Liver (tissue), 9 donors: ENCODE data around the gene HBZ. TPM values are rescaled to one million over a fixed set of nuclear protein-coding genes. Genes with fewer than 3 reads are reported as not detected.

ENCODE experiments used
- DNase-seq: peaks from one replicate; pipeline ENCODE4 v3.0.0-alpha.2; 2017; ENCODE audit warnings: low spot score
- H3K27ac ChIP-seq, 2 donors: one replicate each; pipeline ENCODE4 v1.7.0; 2013; ENCODE audit warnings: inconsistent platforms in 2 of 2, low read length in 2 of 2, control low read depth in 1 of 2, low read depth in 1 of 2, mild to moderate bottlenecking in 1 of 2
- H3K27me3 ChIP-seq, 4 donors: one replicate each; pipeline versions ENCODE4 v1.6.1 to v1.7.0; 2013; ENCODE audit warnings: low read length in 3 of 4, inconsistent platforms in 1 of 4, mild to moderate bottlenecking in 1 of 4, moderate library complexity in 1 of 4; ENCODE audit not compliant: control insufficient read depth in 4 of 4, insufficient read depth in 4 of 4
- H3K36me3 ChIP-seq, 4 donors: one replicate each; pipeline versions ENCODE4 v1.6.1 to v1.7.0; 2013; ENCODE audit warnings: low read length in 3 of 4, mild to moderate bottlenecking in 3 of 4, low read depth in 1 of 4, moderate library complexity in 1 of 4; ENCODE audit not compliant: control insufficient read depth in 4 of 4, insufficient read depth in 3 of 4
- H3K4me1 ChIP-seq, 4 donors: one replicate each; pipeline versions ENCODE4 v1.6.1 to v1.7.0; 2013; ENCODE audit warnings: low read length in 3 of 4, mild to moderate bottlenecking in 3 of 4, moderate library complexity in 1 of 4; ENCODE audit not compliant: control insufficient read depth in 4 of 4, insufficient read depth in 4 of 4
- H3K4me3 ChIP-seq, 3 donors: one replicate each; pipeline versions ENCODE4 v1.6.1 to v1.7.0; 2013; ENCODE audit warnings: low read length in 3 of 3, control low read depth in 1 of 3, low read depth in 1 of 3, mild to moderate bottlenecking in 1 of 3
- H3K9ac ChIP-seq, 2 donors: one replicate each; pipeline ENCODE4 v1.7.0; 2013; ENCODE audit warnings: low read length in 2 of 2, mild to moderate bottlenecking in 2 of 2, moderate library complexity in 2 of 2, control low read depth in 1 of 2, low read depth in 1 of 2
- H3K9me3 ChIP-seq, 4 donors: one replicate each; pipeline versions ENCODE4 v1.6.1 to v1.7.0; 2013; ENCODE audit warnings: low read length in 3 of 4; ENCODE audit not compliant: control insufficient read depth in 4 of 4
- EGR1 ChIP-seq, 2 donors: IDR thresholded peaks; 2 replicates each; pipeline ENCODE4 v1.6.1; 2016 to 2018; ENCODE audit warnings: antibody characterized with exemption in 2 of 2, low read depth in 2 of 2
- FOXA2 ChIP-seq: IDR thresholded peaks from 2 replicates; pipeline ENCODE4 v1.6.1; 2016; ENCODE audit warnings: antibody characterized with exemption
- GABPA ChIP-seq, 2 donors: IDR thresholded peaks in 1 of 2; conservative IDR thresholded peaks in 1 of 2; 2 replicates each; pipeline ENCODE4 v1.6.1; 2016; ENCODE audit warnings: antibody characterized with exemption in 2 of 2, mild to moderate bottlenecking in 1 of 2, moderate library complexity in 1 of 2
- HNF4A ChIP-seq, 2 donors: conservative IDR thresholded peaks; 2 replicates each; pipeline ENCODE4 v1.6.1; 2016; ENCODE audit warnings: antibody characterized with exemption in 2 of 2, mild to moderate bottlenecking in 2 of 2
- HNF4G ChIP-seq: IDR thresholded peaks from 2 replicates; pipeline ENCODE4 v1.6.1; 2016; ENCODE audit warnings: antibody characterized with exemption
- JUND ChIP-seq, 2 donors: IDR thresholded peaks; 2 replicates each; pipeline ENCODE4 v1.6.1; 2016; ENCODE audit warnings: antibody characterized with exemption in 2 of 2
- RAD21 ChIP-seq, 2 donors: IDR thresholded peaks; 2 replicates each; pipeline ENCODE4 v1.6.1; 2016; ENCODE audit warnings: antibody characterized with exemption in 2 of 2, mild to moderate bottlenecking in 2 of 2
- RXRA ChIP-seq, 2 donors: IDR thresholded peaks; 2 replicates each; pipeline ENCODE4 v1.6.1; 2017 to 2018; ENCODE audit warnings: antibody characterized with exemption in 2 of 2, mild to moderate bottlenecking in 1 of 2
- SP1 ChIP-seq: IDR thresholded peaks from 2 replicates; pipeline ENCODE4 v1.6.1; 2018; ENCODE audit warnings: antibody characterized with exemption, mild to moderate bottlenecking
- TAF1 ChIP-seq: conservative IDR thresholded peaks from 2 replicates; pipeline ENCODE4 v1.6.1; 2016; ENCODE audit warnings: antibody characterized with exemption, mild to moderate bottlenecking
- YY1 ChIP-seq: IDR thresholded peaks from 2 replicates; pipeline ENCODE4 v1.6.1; 2016; ENCODE audit warnings: antibody characterized with exemption, mild to moderate bottlenecking
- WGBS: extraction: QIAGEN DNeasy Blood & Tissue Kit; methylation state at CpG from one replicate; pipeline ENCODE4 v1.1.7; 2013; 5-methylcytosine and 5-hydroxymethylcytosine counted together
- polyA plus RNA-seq, 2 donors: library from polyadenylated mRNA; stranded (reverse) in 1 of 2; unstranded in 1 of 2; fragments of 200-250 nt in 1 of 2; fragments of >200 nt in 1 of 2; fragmentation: Nextera tagmentation in 1 of 2; extraction: Ambion mirVana in 1 of 2; gene quantifications; one replicate each; pipeline versions ENCODE4 v1.2.1 to v1.2.3, GENCODE V29; 2013 to 2015
- total RNA-seq, 2 donors: library from RNA; depleted of rRNA; stranded (reverse); fragments of >200 nt; gene quantifications; one replicate each; pipeline ENCODE4 v1.2.3, GENCODE V29; 2014
- TF ChIP-seq, protein P1 (sequence below): fragments of 150-350 bp; IDR thresholded peaks from 2 replicates; pipeline ENCODE4 v1.5.1; 2017; ENCODE audit warnings: improper control_type of control experiment, low read depth, low read length; ENCODE audit not compliant: missing input control
- TF ChIP-seq, protein P2 (sequence below): IDR thresholded peaks from 2 replicates; pipeline ENCODE4 v1.6.1; 2016; ENCODE audit warnings: antibody characterized with exemption
- TF ChIP-seq, protein P3 (sequence below): IDR thresholded peaks from 2 replicates; pipeline ENCODE4 v1.6.1; 2016; ENCODE audit warnings: antibody characterized with exemption, mild to moderate bottlenecking
- TF ChIP-seq, protein P4 (sequence below): IDR thresholded peaks from 2 replicates; pipeline ENCODE4 v1.6.1; 2016; ENCODE audit warnings: antibody characterized with exemption
- TF ChIP-seq, protein P5 (sequence below): IDR thresholded peaks from 2 replicates; pipeline ENCODE4 v1.6.1; 2016; ENCODE audit warnings: antibody characterized with exemption
- donor health status: healthy.
- donor health status: healthy.
- donor health status: healthy.
- donor health status: healthy.
- donor health status: healthy.

The HBZ gene
- total and polyA plus RNA-seq, 4 donors = 55.8 TPM; not detected in 3

DNA sequence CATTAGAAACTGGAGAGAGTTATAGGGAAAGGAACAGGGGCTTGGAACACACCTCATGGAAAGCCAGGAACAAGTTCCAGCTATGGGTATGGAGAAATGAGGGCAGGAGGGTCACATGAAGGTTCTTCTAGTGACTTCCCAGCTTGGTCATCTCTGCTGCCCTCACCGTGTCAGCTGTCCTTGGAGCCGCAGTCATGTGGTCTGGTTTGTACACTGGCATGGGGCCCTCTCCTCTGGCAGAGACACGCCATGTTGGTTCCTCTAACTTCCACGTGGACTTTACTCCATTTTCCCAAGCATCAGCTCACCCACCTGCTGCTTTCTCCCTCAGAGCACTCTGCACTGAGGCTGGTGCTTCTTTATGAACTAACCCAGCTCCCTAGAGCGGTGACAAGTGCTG, 48.1 kb upstream of the HBZ start:
- TF ChIP-seq JUND (IDR thresholded peaks at IDR 0.05) (no peak), HNF4G (no peak), GABPA (IDR thresholded peaks at IDR 0.05 in 1 of 2, conservative IDR thresholded peaks at IDR 0.05 in 1 of 2) (no peak), EGR1 (IDR thresholded peaks at IDR 0.05; ENCODE audit: low read depth in 2 of 2) (no peak), HNF4A (conservative IDR thresholded peaks at IDR 0.05) (peak in 1 of 2 donors; percentile 32), SP1 (no peak), RAD21 (IDR thresholded peaks at IDR 0.05) (no peak), YY1 (peak; percentile 90), FOXA2 (no peak), RXRA (IDR thresholded peaks at IDR 0.05) (no peak)
- TF ChIP-seq, protein P1, sequence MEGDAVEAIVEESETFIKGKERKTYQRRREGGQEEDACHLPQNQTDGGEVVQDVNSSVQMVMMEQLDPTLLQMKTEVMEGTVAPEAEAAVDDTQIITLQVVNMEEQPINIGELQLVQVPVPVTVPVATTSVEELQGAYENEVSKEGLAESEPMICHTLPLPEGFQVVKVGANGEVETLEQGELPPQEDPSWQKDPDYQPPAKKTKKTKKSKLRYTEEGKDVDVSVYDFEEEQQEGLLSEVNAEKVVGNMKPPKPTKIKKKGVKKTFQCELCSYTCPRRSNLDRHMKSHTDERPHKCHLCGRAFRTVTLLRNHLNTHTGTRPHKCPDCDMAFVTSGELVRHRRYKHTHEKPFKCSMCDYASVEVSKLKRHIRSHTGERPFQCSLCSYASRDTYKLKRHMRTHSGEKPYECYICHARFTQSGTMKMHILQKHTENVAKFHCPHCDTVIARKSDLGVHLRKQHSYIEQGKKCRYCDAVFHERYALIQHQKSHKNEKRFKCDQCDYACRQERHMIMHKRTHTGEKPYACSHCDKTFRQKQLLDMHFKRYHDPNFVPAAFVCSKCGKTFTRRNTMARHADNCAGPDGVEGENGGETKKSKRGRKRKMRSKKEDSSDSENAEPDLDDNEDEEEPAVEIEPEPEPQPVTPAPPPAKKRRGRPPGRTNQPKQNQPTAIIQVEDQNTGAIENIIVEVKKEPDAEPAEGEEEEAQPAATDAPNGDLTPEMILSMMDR = no peak
- TF ChIP-seq, protein P2, sequence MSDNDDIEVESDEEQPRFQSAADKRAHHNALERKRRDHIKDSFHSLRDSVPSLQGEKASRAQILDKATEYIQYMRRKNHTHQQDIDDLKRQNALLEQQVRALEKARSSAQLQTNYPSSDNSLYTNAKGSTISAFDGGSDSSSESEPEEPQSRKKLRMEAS = peak; percentile 63
- WGBS = 54% methylated on average over 5 of the region's 5 CpGs
- DNase-seq = no peak
- no peaks in the 10 kb centered on the region for H3K9me3 ChIP-seq
- H3K4me1 ChIP-seq = peaks cover 9 to 25% (median 19%) of the 10 kb centered on the region in 4 donors
- H3K4me3 ChIP-seq = no peak overlapping the region
- no peaks in the 10 kb centered on the region for H3K27me3 ChIP-seq
- H3K27ac ChIP-seq = no peak overlapping the region
- peaks cover 0 to 6% (median 3%) of the 10 kb centered on the region in 4 donors for H3K36me3 ChIP-seq
- no peak overlapping the region for H3K9ac ChIP-seq

DNA sequence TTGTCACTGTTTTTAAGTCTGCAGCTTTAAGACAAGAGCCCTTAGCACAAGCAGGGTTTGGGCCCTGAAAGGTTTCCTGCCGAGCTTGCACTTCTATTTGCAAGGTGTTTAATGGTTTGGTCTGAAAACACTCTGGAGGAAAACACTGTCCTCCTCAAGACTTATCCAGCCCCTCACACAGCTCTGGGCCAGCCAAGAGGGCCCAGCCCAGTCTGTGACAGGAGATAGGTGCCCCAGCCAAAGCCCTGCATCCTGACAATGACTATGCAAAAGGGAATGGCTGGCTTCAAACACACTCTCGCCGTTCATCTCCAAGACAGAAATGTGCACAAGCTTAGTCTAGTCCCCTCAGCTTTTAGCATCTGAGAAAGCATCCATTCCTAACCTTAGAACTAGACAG, 47.5 kb upstream of the HBZ start:
- TF ChIP-seq, protein P2 = no peak
- TF ChIP-seq RAD21 (IDR thresholded peaks at IDR 0.05) (no peak), JUND (IDR thresholded peaks at IDR 0.05) (no peak), TAF1 (no peak)
- TF ChIP-seq, protein P3, sequence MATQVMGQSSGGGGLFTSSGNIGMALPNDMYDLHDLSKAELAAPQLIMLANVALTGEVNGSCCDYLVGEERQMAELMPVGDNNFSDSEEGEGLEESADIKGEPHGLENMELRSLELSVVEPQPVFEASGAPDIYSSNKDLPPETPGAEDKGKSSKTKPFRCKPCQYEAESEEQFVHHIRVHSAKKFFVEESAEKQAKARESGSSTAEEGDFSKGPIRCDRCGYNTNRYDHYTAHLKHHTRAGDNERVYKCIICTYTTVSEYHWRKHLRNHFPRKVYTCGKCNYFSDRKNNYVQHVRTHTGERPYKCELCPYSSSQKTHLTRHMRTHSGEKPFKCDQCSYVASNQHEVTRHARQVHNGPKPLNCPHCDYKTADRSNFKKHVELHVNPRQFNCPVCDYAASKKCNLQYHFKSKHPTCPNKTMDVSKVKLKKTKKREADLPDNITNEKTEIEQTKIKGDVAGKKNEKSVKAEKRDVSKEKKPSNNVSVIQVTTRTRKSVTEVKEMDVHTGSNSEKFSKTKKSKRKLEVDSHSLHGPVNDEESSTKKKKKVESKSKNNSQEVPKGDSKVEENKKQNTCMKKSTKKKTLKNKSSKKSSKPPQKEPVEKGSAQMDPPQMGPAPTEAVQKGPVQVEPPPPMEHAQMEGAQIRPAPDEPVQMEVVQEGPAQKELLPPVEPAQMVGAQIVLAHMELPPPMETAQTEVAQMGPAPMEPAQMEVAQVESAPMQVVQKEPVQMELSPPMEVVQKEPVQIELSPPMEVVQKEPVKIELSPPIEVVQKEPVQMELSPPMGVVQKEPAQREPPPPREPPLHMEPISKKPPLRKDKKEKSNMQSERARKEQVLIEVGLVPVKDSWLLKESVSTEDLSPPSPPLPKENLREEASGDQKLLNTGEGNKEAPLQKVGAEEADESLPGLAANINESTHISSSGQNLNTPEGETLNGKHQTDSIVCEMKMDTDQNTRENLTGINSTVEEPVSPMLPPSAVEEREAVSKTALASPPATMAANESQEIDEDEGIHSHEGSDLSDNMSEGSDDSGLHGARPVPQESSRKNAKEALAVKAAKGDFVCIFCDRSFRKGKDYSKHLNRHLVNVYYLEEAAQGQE = no peak
- TF ChIP-seq, protein P4, sequence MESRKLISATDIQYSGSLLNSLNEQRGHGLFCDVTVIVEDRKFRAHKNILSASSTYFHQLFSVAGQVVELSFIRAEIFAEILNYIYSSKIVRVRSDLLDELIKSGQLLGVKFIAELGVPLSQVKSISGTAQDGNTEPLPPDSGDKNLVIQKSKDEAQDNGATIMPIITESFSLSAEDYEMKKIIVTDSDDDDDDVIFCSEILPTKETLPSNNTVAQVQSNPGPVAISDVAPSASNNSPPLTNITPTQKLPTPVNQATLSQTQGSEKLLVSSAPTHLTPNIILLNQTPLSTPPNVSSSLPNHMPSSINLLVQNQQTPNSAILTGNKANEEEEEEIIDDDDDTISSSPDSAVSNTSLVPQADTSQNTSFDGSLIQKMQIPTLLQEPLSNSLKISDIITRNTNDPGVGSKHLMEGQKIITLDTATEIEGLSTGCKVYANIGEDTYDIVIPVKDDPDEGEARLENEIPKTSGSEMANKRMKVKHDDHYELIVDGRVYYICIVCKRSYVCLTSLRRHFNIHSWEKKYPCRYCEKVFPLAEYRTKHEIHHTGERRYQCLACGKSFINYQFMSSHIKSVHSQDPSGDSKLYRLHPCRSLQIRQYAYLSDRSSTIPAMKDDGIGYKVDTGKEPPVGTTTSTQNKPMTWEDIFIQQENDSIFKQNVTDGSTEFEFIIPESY = no peak
- TF ChIP-seq, protein P5, sequence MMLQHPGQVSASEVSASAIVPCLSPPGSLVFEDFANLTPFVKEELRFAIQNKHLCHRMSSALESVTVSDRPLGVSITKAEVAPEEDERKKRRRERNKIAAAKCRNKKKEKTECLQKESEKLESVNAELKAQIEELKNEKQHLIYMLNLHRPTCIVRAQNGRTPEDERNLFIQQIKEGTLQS = no peak
- TF ChIP-seq, protein P1 = no peak
- Histone ChIP-seq H3K9ac (no peak overlapping the region), H3K27me3 (no peaks in the 10 kb centered on the region), H3K9me3 (no peaks in the 10 kb centered on the region), H3K4me3 (no peak overlapping the region), H3K4me1 (peaks cover 8 to 21% (median 18%) of the 10 kb centered on the region in 4 donors), H3K27ac (no peak overlapping the region), H3K36me3 (peaks cover 0 to 7% (median 4%) of the 10 kb centered on the region in 4 donors)
- 87% methylated on average over 3 of the region's 3 CpGs for WGBS
- DNase-seq = peak; percentile 78
